GM23338 (cell line): ENCODE results near the gene PRPF19. TPM values are rescaled to one million over a fixed set of nuclear protein-coding genes. Genes with fewer than 3 reads are reported as not detected.

ENCODE experiments used
- ATAC-seq: fragments of 200-7000 bp; cut with Tn5 transposase; 3 replicates; pipeline ENCODE4 v1.9.1; 2020
- DNase-seq: peaks from one replicate; pipeline ENCODE4 v3.0.0-alpha.2; 2015; ENCODE audit warnings: low spot score
- H2AFZ ChIP-seq: fragments of 200-600 bp; sonication (generic); 2 replicates; pipeline ENCODE4 v1.8.0; 2016; ENCODE audit warnings: antibody characterized with exemption, mild to moderate bottlenecking, moderate library complexity
- H3F3A ChIP-seq: fragments of 200-600 bp; sonication (generic); replicated peaks from 2 replicates; pipeline ENCODE4 v1.8.0; 2017; ENCODE audit warnings: antibody characterized with exemption, mixed run types, low read depth
- H3K27ac ChIP-seq: fragments of 200-600 bp; sonication (generic); 2 replicates; pipeline ENCODE4 v1.6.1; 2016; ENCODE audit warnings: low read depth
- H3K27me3 ChIP-seq: fragments of 200-600 bp; sonication (generic); 2 replicates; pipeline ENCODE4 v1.8.0; 2016; ENCODE audit warnings: mild to moderate bottlenecking, mixed run types, moderate library complexity; ENCODE audit not compliant: insufficient read depth
- H3K36me3 ChIP-seq: fragments of 200-600 bp; sonication (generic); 2 replicates; pipeline ENCODE4 v1.8.0; 2016; ENCODE audit warnings: mild to moderate bottlenecking; ENCODE audit not compliant: insufficient read depth
- H3K4me1 ChIP-seq: fragments of 200-600 bp; sonication (generic); 2 replicates; pipeline ENCODE4 v1.8.0; 2016; ENCODE audit warnings: mild to moderate bottlenecking, moderate library complexity; ENCODE audit not compliant: insufficient read depth
- H3K4me2 ChIP-seq: fragments of 200-600 bp; sonication (generic); 2 replicates; pipeline ENCODE4 v1.7.1; 2017; ENCODE audit warnings: mixed run types
- H3K4me3 ChIP-seq: fragments of 200-600 bp; sonication (generic); 2 replicates; pipeline ENCODE4 v1.6.1; 2016; ENCODE audit warnings: mixed run types
- H3K79me2 ChIP-seq: fragments of 200-600 bp; sonication (generic); replicated peaks from 2 replicates; pipeline ENCODE4 v1.8.0; 2017; ENCODE audit warnings: mild to moderate bottlenecking; ENCODE audit not compliant: insufficient read depth
- H3K9me2 ChIP-seq: fragments of 200-600 bp; sonication (generic); 2 replicates; pipeline ENCODE4 v1.8.0; 2017; ENCODE audit not compliant: insufficient read depth
- H4K20me1 ChIP-seq: fragments of 200-600 bp; sonication (generic); replicated peaks from 2 replicates; pipeline ENCODE4 v1.8.0; 2017; ENCODE audit warnings: mild to moderate bottlenecking; ENCODE audit not compliant: insufficient read depth
- H3K27ac Mint-ChIP-seq: 2 replicates; pipeline ENCODE4 v1.8.0; 2020; ENCODE audit warnings: inconsistent platforms, mild to moderate bottlenecking, moderate library complexity, mixed read lengths
- H3K27me3 Mint-ChIP-seq: 3 replicates; pipeline ENCODE4 v1.8.0; 2022; ENCODE audit warnings: low read depth, mild to moderate bottlenecking, moderate library complexity, mixed read lengths, inconsistent platforms; ENCODE audit not compliant: insufficient read depth, poor library complexity
- H3K36me3 Mint-ChIP-seq: 3 replicates; pipeline ENCODE4 v1.8.0; 2021; ENCODE audit warnings: low read depth, mild to moderate bottlenecking, inconsistent platforms, moderate library complexity, mixed read lengths
- H3K4me1 Mint-ChIP-seq: 3 replicates; pipeline ENCODE4 v1.8.0; 2020; ENCODE audit warnings: mild to moderate bottlenecking, inconsistent platforms, mixed read lengths
- H3K4me3 Mint-ChIP-seq: 3 replicates; pipeline ENCODE4 v1.8.0; 2021; ENCODE audit warnings: moderate library complexity, mild to moderate bottlenecking, inconsistent platforms, mixed read lengths
- H3K9me3 Mint-ChIP-seq: 3 replicates; pipeline ENCODE4 v1.8.0; 2020; ENCODE audit warnings: moderate library complexity, mild to moderate bottlenecking, inconsistent platforms, mixed read lengths
- EZH2 ChIP-seq: fragments of 200-600 bp; sonication (generic); IDR thresholded peaks from one replicate; pipeline ENCODE4 v1.8.0; 2017; ENCODE audit warnings: antibody characterized with exemption, mild to moderate bottlenecking, low read depth; ENCODE audit not compliant: unreplicated experiment
- NANOG ChIP-seq: IDR thresholded peaks from 2 replicates; pipeline ENCODE4 v1.6.1; 2016; ENCODE audit warnings: antibody characterized with exemption, borderline replicate concordance
- STAT1 ChIP-seq: IDR thresholded peaks from one replicate; pipeline ENCODE4 v1.6.1; 2016; ENCODE audit warnings: antibody characterized with exemption; ENCODE audit not compliant: unreplicated experiment
- ZNF114 ChIP-seq: fragments of 250-450 bp; sonication (Bioruptor Pico); IDR thresholded peaks from 2 replicates; pipeline ENCODE4 v1.5.0; 2020; ENCODE audit warnings: mild to moderate bottlenecking, moderate library complexity
- polyA plus RNA-seq: library from polyadenylated mRNA; unstranded; fragments of >200 nt; fragmentation: Nextera tagmentation; extraction: Ambion mirVana; gene quantifications from 2 replicates; pipeline ENCODE4 v1.2.1, GENCODE V29; 2016
- total RNA-seq: library from RNA; depleted of rRNA; stranded (reverse); fragments of >200 nt; shearing (Covaris generic); gene quantifications from 2 replicates; pipeline ENCODE4 v1.2.3, GENCODE V29; 2014
- TF ChIP-seq, protein P1 (sequence below): fragments of 250-450 bp; sonication (Bioruptor Pico); IDR thresholded peaks from 2 replicates; pipeline ENCODE4 v1.5.0; 2020; ENCODE audit warnings: mild to moderate bottlenecking, moderate library complexity
- TF ChIP-seq, protein P2 (sequence below): IDR thresholded peaks from 2 replicates; pipeline ENCODE4 v1.6.1; 2016; ENCODE audit warnings: antibody characterized with exemption

Gene PRPF19
- total and polyA plus RNA-seq, 2 experiments from 2014 or later: 153 to 161 TPM

DNA sequence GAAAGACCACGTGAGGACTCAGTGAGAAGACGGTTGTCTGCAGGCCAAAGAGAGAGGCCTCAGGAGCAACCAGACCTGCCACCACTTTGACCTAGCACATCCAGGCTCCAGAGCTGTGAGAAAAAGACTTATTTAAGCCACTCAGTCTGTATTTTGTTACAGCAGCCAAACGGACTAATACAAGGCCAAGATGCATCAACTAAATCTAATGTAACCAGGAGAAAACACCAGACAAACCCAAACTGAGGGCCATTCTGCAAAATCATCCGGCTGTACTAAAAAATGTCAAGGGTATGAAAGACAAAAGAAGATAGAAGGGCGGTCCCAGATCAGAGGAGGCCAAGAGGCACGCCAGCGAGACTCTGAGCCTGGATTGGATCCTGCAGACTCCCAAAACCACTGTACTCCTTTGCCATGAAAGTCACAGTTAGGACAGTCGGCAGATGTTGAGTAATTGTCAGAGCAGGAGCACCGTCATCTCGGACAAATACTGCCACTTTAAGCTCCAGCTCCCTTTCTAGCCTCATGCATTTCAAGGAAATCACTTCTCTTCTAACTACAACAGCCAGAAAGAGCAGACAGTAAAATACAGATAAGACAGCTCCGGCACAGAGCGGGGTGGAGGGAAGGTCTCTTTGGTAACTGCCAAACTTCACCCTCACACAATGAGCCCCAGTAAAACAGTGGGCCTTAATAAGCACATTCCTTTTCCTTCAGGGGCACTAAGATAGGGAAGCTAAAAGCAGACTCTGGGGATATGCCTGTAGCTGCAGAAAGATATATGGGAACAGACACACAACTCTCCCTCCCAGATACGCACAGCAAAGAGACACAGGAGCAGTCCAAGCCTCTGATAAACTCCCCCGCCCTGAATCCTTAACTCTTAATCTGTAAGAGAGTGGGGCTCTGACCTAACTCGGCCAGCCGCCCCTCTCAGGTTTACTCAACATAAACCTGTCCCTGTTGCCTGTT is 42.5 kb downstream of the PRPF19 start (continued):
- TF ChIP-seq, protein P1, sequence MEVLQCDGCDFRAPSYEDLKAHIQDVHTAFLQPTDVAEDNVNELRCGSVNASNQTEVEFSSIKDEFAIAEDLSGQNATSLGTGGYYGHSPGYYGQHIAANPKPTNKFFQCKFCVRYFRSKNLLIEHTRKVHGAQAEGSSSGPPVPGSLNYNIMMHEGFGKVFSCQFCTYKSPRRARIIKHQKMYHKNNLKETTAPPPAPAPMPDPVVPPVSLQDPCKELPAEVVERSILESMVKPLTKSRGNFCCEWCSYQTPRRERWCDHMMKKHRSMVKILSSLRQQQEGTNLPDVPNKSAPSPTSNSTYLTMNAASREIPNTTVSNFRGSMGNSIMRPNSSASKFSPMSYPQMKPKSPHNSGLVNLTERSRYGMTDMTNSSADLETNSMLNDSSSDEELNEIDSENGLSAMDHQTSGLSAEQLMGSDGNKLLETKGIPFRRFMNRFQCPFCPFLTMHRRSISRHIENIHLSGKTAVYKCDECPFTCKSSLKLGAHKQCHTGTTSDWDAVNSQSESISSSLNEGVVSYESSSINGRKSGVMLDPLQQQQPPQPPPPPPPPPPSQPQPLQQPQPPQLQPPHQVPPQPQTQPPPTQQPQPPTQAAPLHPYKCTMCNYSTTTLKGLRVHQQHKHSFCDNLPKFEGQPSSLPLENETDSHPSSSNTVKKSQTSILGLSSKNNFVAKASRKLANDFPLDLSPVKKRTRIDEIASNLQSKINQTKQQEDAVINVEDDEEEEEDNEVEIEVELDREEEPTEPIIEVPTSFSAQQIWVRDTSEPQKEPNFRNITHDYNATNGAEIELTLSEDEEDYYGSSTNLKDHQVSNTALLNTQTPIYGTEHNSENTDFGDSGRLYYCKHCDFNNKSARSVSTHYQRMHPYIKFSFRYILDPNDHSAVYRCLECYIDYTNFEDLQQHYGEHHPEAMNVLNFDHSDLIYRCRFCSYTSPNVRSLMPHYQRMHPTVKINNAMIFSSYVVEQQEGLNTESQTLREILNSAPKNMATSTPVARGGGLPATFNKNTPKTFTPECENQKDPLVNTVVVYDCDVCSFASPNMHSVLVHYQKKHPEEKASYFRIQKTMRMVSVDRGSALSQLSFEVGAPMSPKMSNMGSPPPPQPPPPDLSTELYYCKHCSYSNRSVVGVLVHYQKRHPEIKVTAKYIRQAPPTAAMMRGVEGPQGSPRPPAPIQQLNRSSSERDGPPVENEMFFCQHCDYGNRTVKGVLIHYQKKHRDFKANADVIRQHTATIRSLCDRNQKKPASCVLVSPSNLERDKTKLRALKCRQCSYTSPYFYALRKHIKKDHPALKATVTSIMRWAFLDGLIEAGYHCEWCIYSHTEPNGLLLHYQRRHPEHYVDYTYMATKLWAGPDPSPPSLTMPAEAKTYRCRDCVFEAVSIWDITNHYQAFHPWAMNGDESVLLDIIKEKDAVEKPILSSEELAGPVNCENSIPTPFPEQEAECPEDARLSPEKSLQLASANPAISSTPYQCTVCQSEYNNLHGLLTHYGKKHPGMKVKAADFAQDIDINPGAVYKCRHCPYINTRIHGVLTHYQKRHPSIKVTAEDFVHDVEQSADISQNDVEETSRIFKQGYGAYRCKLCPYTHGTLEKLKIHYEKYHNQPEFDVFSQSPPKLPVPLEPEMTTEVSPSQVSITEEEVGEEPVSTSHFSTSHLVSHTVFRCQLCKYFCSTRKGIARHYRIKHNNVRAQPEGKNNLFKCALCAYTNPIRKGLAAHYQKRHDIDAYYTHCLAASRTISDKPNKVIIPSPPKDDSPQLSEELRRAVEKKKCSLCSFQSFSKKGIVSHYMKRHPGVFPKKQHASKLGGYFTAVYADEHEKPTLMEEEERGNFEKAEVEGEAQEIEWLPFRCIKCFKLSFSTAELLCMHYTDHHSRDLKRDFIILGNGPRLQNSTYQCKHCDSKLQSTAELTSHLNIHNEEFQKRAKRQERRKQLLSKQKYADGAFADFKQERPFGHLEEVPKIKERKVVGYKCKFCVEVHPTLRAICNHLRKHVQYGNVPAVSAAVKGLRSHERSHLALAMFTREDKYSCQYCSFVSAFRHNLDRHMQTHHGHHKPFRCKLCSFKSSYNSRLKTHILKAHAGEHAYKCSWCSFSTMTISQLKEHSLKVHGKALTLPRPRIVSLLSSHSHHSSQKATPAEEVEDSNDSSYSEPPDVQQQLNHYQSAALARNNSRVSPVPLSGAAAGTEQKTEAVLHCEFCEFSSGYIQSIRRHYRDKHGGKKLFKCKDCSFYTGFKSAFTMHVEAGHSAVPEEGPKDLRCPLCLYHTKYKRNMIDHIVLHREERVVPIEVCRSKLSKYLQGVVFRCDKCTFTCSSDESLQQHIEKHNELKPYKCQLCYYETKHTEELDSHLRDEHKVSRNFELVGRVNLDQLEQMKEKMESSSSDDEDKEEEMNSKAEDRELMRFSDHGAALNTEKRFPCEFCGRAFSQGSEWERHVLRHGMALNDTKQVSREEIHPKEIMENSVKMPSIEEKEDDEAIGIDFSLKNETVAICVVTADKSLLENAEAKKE (CRISPR knock-in tag): no peak
- TF ChIP-seq ZNF114 (no peak), NANOG (no peak), STAT1 (no peak)

- TF ChIP-seq, protein P2, sequence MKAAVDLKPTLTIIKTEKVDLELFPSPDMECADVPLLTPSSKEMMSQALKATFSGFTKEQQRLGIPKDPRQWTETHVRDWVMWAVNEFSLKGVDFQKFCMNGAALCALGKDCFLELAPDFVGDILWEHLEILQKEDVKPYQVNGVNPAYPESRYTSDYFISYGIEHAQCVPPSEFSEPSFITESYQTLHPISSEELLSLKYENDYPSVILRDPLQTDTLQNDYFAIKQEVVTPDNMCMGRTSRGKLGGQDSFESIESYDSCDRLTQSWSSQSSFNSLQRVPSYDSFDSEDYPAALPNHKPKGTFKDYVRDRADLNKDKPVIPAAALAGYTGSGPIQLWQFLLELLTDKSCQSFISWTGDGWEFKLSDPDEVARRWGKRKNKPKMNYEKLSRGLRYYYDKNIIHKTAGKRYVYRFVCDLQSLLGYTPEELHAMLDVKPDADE: no peak
- no peak for TF ChIP-seq STAT1
- no peak for TF ChIP-seq EZH2
- Mint-ChIP-seq H3K9me3 (no peaks in the 10 kb centered on the region), H3K4me1 (no peaks in the 10 kb centered on the region), H3K27me3 (peaks cover 6% of the 10 kb centered on the region), H3K36me3 (no peaks in the 10 kb centered on the region), H3K27ac (no peak overlapping the region), H3K4me3 (no peak overlapping the region)
- Histone ChIP-seq H3K79me2 (no peaks in the 10 kb centered on the region), H3K4me2 (no peak overlapping the region), H3K36me3 (no peaks in the 10 kb centered on the region), H4K20me1 (no peaks in the 10 kb centered on the region), H3K4me1 (no peaks in the 10 kb centered on the region), H2AFZ (no peak overlapping the region), H3K27me3 (no peaks in the 10 kb centered on the region), H3K4me3 (no peak overlapping the region), H3F3A (no peaks in the 10 kb centered on the region), H3K9me2 (no peaks in the 10 kb centered on the region), H3K27ac (no peak overlapping the region)
- ATAC-seq (no peak), DNase-seq (no peak)
Observed at GRCh38 chr11:60862171-60862570, 44.2 kb downstream of the PRPF19 start.
